ENCODE data around the gene MAGEA12.
"Not testable (repeated sequence)": the region's sequence is repeated elsewhere in the genome, so short reads cannot be mapped to it uniquely, and the experiment has no call there.

The MAGEA12 gene

GRCh38 chrX:152735101-152735500, 1.5 kb downstream of the MAGEA12 start:
- in situ Hi-C loops (cut with MboI; ENCODE audit: low pct_unique_long_range_greater_than_20kb, low sequenced_read_pairs, unreplicated experiment) = no loop called here

DNA sequence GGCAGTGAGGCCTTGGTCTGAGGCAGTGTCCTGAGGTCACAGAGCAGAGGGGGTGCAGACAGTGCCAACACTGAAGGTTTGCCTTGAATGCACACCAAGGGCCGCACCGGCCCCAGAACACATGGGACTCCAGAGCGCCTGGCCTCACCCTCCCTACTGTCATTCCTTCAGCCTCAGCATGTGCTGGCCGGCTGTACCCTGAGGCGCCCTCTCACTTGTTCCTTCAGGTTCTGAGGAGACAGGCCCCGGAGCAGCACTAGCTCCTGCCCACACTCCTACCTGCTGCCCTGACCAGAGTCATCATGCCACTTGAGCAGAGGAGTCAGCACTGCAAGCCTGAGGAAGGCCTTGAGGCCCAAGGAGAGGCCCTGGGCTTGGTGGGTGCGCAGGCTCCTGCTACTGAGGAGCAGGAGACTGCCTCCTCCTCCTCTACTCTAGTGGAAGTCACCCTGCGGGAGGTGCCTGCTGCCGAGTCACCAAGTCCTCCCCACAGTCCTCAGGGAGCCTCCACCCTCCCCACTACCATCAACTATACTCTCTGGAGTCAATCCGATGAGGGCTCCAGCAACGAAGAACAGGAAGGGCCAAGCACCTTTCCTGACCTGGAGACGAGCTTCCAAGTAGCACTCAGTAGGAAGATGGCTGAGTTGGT, 2.4 kb downstream of the MAGEA12 start:
- no peak for DNase-seq (ENCODE audit: low spot score)
- in situ Hi-C loops (cut with MboI; ENCODE audit: low pct_unique_long_range_greater_than_20kb, low sequenced_read_pairs, unreplicated experiment) = no loop called here
- TF ChIP-seq, protein P1, sequence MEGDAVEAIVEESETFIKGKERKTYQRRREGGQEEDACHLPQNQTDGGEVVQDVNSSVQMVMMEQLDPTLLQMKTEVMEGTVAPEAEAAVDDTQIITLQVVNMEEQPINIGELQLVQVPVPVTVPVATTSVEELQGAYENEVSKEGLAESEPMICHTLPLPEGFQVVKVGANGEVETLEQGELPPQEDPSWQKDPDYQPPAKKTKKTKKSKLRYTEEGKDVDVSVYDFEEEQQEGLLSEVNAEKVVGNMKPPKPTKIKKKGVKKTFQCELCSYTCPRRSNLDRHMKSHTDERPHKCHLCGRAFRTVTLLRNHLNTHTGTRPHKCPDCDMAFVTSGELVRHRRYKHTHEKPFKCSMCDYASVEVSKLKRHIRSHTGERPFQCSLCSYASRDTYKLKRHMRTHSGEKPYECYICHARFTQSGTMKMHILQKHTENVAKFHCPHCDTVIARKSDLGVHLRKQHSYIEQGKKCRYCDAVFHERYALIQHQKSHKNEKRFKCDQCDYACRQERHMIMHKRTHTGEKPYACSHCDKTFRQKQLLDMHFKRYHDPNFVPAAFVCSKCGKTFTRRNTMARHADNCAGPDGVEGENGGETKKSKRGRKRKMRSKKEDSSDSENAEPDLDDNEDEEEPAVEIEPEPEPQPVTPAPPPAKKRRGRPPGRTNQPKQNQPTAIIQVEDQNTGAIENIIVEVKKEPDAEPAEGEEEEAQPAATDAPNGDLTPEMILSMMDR (IDR thresholded peaks at IDR 0.05; ENCODE audit: extremely low read depth, insufficient read depth, missing control alignments) = no peak

More at GRCh38 chrX:152735101-152735500, 1.5 kb downstream of the MAGEA12 start:
- DNase-seq (ENCODE audit: low spot score) = no peak
- TF ChIP-seq, protein P1 (IDR thresholded peaks at IDR 0.05; ENCODE audit: extremely low read depth, insufficient read depth, missing control alignments) = no peak

DNA sequence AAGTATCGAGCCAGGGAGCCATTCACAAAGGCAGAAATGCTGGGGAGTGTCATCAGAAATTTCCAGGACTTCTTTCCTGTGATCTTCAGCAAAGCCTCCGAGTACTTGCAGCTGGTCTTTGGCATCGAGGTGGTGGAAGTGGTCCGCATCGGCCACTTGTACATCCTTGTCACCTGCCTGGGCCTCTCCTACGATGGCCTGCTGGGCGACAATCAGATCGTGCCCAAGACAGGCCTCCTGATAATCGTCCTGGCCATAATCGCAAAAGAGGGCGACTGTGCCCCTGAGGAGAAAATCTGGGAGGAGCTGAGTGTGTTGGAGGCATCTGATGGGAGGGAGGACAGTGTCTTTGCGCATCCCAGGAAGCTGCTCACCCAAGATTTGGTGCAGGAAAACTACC, 3.0 kb downstream of the MAGEA12 start:
- in situ Hi-C loops (cut with MboI; ENCODE audit: low pct_unique_long_range_greater_than_20kb, low sequenced_read_pairs, unreplicated experiment); DNase-seq (ENCODE audit: low spot score): not testable (repeated sequence)

DNA sequence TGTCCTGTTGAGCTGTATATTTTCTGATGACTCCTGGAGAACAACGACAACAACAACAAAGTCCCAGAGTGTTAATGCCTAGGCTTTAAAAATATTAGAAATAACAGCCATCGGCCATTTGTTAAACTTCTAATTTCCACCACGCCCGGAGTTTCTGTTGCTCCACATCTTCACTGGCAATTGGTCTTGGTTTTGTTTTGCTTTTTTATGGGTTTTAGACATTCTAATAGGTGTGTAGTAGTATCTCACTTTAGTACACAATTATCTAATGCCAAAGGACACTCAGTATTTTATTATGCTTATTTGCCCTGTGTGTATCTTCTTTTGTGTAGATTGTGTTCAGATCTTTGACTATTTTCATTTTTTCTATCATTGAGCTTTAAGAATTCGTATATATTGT, 5.0 kb downstream of the MAGEA12 start:
- TF ChIP-seq, protein P1 (IDR thresholded peaks at IDR 0.05; ENCODE audit: extremely low read depth, insufficient read depth, missing control alignments) = no peak
- in situ Hi-C loops (cut with MboI; ENCODE audit: low pct_unique_long_range_greater_than_20kb, low sequenced_read_pairs, unreplicated experiment) = no loop called here
- DNase-seq (ENCODE audit: low spot score) = no peak

DNA sequence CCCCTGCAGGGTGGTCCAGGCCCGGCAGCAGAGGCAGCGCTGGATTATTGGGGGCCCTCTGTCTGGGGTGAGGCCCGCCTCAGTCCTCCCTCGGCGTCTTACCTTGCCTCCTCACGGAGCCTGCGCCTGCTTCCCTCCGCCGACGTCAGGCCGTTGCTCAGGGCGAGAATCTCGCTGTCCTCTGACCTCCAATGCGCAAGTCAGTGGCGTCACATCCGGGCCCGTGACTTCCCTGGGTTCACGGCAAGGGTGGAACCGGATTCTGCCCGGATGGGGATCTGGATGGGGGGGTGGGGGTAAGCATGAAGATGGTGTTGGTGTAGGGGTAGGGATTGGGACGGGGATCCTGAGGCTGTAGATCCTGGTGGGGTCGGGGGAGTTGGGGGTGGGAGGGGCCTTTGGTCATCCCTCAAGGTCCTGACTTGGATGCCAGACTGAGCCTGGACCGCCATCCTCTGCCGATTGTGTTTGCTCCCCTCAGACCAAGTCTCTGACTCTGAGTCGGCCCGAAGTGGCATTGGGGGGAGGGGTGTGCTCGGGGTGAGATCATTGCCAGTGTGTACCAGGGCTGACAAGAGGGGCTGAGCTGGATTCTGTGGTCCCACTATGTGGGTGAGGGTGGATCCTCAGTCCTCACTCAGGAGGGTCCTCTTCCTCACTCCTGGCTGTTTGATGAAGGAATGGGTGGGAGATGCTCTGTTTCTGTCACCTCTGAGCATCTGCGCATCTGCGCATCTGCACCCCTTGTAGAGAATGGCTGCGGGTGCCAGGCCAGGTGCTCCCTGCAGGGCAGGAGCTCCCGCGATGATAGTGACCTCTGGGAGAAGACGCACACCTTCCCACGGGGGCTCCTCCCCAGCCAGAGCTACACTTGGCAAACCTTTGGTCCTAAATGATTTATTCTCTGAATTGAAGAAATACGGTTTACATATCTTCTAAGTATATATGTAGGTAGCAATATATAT, 20.4 kb downstream of the MAGEA12 start, which contains the start of gene MAGEA2:
TSS of gene MAGEA2 (minus strand) at position 157 of the 965 bp plus-strand sequence. CDS start 2,479 bp downstream, outside the sequence.
- DNase-seq (ENCODE audit: low spot score); in situ Hi-C loops (cut with MboI; ENCODE audit: low pct_unique_long_range_greater_than_20kb, low sequenced_read_pairs, unreplicated experiment): not testable (repeated sequence)

- in situ Hi-C loops (cut with MboI; ENCODE audit: low pct_unique_long_range_greater_than_20kb, low sequenced_read_pairs, unreplicated experiment); DNase-seq (ENCODE audit: low spot score): not testable (repeated sequence)
Observed at GRCh38 chrX:152754871-152755270, 21.3 kb downstream of the MAGEA12 start.

- DNase-seq (ENCODE audit: low spot score); in situ Hi-C loops (cut with MboI; ENCODE audit: low pct_unique_long_range_greater_than_20kb, low sequenced_read_pairs, unreplicated experiment): not testable (repeated sequence)
Observed at GRCh38 chrX:152758918-152759317, 25.4 kb downstream of the MAGEA12 start, which contains the start of gene CSAG3. Gene CSAG3, plus strand, starts transcription at chrX:152759218.

DNA sequence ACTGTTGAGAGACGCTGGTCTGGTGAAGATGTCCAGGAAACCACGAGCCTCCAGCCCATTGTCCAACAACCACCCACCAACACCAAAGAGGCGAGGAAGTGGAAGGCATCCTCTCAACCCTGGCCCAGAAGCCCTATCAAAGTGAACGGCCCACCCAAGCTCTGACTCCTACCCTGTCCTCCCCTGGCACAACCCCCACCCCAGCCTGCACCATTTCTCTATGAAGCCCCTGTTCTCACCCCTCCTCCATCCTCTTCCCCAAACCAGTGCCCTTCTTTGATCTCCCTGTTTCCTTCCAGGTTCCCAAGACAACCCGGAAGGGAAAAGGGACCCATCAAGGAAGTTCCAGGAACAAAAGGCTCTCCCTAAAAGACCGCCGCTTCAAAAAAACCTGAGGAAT, 26.0 kb downstream of the MAGEA12 start:
- in situ Hi-C loops (cut with MboI; ENCODE audit: low pct_unique_long_range_greater_than_20kb, low sequenced_read_pairs, unreplicated experiment); DNase-seq (ENCODE audit: low spot score): not testable (repeated sequence)

DNA sequence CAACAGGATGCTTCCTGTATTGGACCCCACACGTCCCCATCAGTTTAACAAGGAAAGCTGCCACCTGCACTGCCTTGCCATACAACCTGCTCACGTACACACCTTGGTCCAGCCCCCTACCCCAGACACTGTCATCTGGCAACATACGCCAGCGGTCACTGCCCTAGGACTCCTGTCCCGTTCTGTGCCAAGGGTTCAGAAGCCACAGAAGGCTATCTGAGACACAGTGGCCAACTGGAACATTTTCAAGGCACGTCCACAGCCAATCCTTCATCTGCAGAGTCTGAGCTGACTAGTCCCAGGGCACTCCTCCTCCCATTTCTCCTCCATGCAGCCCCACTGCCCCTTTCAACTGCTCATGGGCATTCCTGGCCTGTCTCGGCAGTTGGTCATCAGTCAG, 28.0 kb downstream of the MAGEA12 start:
- DNase-seq (ENCODE audit: low spot score); in situ Hi-C loops (cut with MboI; ENCODE audit: low pct_unique_long_range_greater_than_20kb, low sequenced_read_pairs, unreplicated experiment): not testable (repeated sequence)

DNA sequence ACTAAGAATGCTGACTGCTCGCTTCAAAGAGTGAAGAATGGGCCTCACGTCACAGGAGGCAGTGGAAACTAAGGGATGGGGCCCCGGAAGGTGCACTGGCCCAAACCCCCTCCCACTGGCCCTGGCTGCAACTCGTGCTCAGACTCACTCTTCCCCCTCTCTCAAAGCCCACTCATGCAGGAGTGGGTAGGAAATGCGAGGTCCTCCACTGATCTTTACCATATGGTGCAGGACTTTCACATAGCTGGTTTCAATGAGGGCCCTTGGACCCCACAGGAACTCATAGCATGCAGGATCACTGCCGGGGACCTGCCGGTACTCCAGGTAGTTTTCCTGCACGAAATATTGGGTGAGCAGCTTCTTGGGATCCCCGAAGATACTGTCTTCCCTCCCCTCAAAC, 33.0 kb downstream of the MAGEA12 start:
- in situ Hi-C loops (cut with MboI; ENCODE audit: low pct_unique_long_range_greater_than_20kb, low sequenced_read_pairs, unreplicated experiment); DNase-seq (ENCODE audit: low spot score): not testable (repeated sequence)

DNA sequence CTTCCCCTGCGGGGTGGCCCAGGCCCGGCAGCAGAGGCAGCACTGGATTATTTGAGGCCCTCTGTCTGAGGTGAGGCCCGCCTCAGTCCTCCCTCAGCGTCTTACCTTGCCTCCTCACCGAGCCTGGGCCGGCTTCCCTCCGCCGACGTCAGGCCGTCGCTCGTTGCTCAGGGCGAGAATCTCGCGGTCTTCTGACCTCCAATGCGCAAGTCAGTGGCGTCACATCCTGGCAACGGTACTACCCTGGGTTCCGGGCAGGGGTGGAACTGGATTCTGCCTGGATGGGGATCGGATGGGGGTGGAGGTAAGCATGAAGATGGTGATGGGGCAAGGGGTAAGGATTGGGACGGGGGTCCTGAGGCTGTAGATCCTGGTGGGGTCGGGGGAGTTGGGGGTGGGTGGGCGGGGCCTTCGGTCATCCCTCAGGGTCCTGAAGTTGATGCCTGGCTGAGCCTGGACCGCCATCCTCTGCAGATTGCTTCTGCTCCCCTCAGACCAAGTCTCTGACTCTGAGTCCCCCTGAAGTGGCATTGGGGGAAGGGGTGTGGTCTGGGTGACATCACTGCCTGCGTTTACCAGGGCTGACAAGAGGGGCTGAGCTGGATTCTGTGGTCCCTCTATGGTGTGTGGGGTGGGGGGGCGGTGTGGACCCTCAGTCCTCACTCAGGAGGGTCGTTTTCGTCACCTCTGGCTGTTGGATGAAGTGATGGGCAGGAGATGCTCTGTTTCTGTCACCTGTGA, 36.2 kb downstream of the MAGEA12 start, which contains the start of gene MAGEA6:
TSS of gene MAGEA6 (minus strand) at position 141 of the 741 bp plus-strand sequence. CDS start 2,039 bp downstream, outside the sequence.
- in situ Hi-C loops (cut with MboI; ENCODE audit: low pct_unique_long_range_greater_than_20kb, low sequenced_read_pairs, unreplicated experiment); DNase-seq (ENCODE audit: low spot score): not testable (repeated sequence)

DNA sequence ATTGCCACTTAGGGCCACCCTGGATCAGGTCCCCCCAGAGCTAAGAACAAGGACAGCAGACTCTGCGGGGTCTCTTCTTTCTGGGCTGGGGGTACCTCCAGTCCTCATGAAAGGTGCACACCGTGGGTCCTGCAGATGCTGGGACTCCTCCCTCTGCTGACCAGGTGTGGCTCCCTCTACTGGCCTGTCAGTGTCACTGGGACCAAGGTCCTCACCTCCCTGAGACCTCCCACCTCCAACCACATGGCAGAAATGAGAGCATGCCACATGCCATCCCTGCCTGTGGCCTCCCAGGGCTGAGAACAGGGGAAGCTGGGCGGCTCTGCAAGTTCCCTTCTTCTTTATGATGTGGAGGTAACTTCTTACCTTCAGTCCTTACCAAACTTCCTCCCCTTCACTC, 53.5 kb downstream of the MAGEA12 start:
- DNase-seq (ENCODE audit: low spot score); in situ Hi-C loops (cut with MboI; ENCODE audit: low pct_unique_long_range_greater_than_20kb, low sequenced_read_pairs, unreplicated experiment): not testable (repeated sequence)
